ENCODE measurements around the gene SEC24B. TPM values are rescaled to one million over a fixed set of nuclear protein-coding genes. Genes with fewer than 3 reads are reported as not detected.

The SEC24B gene
- total RNA-seq, 1 donor from 2014 or later = 32.1 TPM

DNA sequence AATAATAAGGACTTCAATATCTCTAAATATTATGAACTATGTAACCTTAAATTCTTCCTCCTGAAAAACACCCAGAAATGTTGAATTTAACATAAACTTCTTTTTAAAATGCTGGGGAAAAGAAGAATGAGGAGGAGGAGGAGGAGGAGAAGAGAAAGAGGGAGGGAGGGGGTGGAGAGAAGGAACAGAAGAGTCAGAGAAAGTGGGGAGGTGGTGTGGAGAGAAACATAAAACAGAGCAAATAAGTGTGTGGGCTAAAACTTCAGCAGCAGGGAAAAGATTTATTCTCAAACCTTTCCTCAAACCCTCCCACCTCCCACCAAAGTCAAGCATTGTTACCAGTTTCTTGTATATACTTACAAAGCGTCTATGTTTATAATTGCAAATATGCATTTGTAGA lies 34.7 kb upstream of the SEC24B start:
- H3K36me3 ChIP-seq = no peaks in the 10 kb centered on the region
- no peak overlapping the region for H3K9ac ChIP-seq
- no peak overlapping the region for H3K4me3 ChIP-seq
- H3F3A ChIP-seq (ENCODE audit: low read depth) = no peaks in the 10 kb centered on the region
- DNase-seq (ENCODE audit: low spot score) = no peak
- H3K36me3 Mint-ChIP-seq = no peaks in the 10 kb centered on the region
- no peaks in the 10 kb centered on the region for H3K9me3 ChIP-seq (ENCODE audit: low read depth)
- H3K4me3 Mint-ChIP-seq = no peak overlapping the region
- H3K4me2 ChIP-seq = no peak overlapping the region
- no peak overlapping the region for H2AFZ ChIP-seq (replicated peaks)
- H3K27ac ChIP-seq = no peak overlapping the region
- no peaks in the 10 kb centered on the region for H3K4me1 ChIP-seq
- no peak for TF ChIP-seq EZH2phosphoT487 (IDR thresholded peaks at IDR 0.05)
- no peak for TF ChIP-seq EZH2 (IDR thresholded peaks at IDR 0.05)
- TF ChIP-seq, protein P1, sequence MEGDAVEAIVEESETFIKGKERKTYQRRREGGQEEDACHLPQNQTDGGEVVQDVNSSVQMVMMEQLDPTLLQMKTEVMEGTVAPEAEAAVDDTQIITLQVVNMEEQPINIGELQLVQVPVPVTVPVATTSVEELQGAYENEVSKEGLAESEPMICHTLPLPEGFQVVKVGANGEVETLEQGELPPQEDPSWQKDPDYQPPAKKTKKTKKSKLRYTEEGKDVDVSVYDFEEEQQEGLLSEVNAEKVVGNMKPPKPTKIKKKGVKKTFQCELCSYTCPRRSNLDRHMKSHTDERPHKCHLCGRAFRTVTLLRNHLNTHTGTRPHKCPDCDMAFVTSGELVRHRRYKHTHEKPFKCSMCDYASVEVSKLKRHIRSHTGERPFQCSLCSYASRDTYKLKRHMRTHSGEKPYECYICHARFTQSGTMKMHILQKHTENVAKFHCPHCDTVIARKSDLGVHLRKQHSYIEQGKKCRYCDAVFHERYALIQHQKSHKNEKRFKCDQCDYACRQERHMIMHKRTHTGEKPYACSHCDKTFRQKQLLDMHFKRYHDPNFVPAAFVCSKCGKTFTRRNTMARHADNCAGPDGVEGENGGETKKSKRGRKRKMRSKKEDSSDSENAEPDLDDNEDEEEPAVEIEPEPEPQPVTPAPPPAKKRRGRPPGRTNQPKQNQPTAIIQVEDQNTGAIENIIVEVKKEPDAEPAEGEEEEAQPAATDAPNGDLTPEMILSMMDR (IDR thresholded peaks at IDR 0.05) = no peak
- H4K20me1 ChIP-seq (ENCODE audit: low read depth) = no peaks in the 10 kb centered on the region
- H3K27me3 ChIP-seq = no peaks in the 10 kb centered on the region
- no peak overlapping the region for H3K27ac Mint-ChIP-seq
- no peaks in the 10 kb centered on the region for H3K9me3 Mint-ChIP-seq
- H3K79me2 ChIP-seq (ENCODE audit: low read depth) = no peaks in the 10 kb centered on the region
- no peaks in the 10 kb centered on the region for H3K27me3 Mint-ChIP-seq (ENCODE audit: insufficient read depth, low read depth)
- peaks cover 6% of the 10 kb centered on the region for H3K4me1 Mint-ChIP-seq

GRCh38 chr4:109406337-109406931 lies 27.2 kb upstream of the SEC24B start:
- H3K4me1 ChIP-seq = no peaks in the 10 kb centered on the region
- H3K9me3 Mint-ChIP-seq = no peaks in the 10 kb centered on the region
- H3K4me3 ChIP-seq = no peak overlapping the region
- H3K27me3 Mint-ChIP-seq (ENCODE audit: insufficient read depth, low read depth) = peaks cover 2% of the 10 kb centered on the region
- no peak overlapping the region for H3K4me3 Mint-ChIP-seq
- H3F3A ChIP-seq (ENCODE audit: low read depth) = no peaks in the 10 kb centered on the region
- no peaks in the 10 kb centered on the region for H3K27me3 ChIP-seq
- H3K4me1 Mint-ChIP-seq = no peaks in the 10 kb centered on the region
- H3K9me3 ChIP-seq (ENCODE audit: low read depth) = no peaks in the 10 kb centered on the region
- no peak overlapping the region for H3K27ac Mint-ChIP-seq
- TF ChIP-seq EZH2 (IDR thresholded peaks at IDR 0.05) = no peak
- TF ChIP-seq EZH2phosphoT487 (IDR thresholded peaks at IDR 0.05) = no peak
- TF ChIP-seq, protein P1 (IDR thresholded peaks at IDR 0.05) = peak; percentile 85
- no peaks in the 10 kb centered on the region for H3K79me2 ChIP-seq (ENCODE audit: low read depth)
- H3K4me2 ChIP-seq = no peak overlapping the region
- no peaks in the 10 kb centered on the region for H3K36me3 ChIP-seq
- H3K9ac ChIP-seq = no peak overlapping the region
- DNase-seq (ENCODE audit: low spot score) = peak; percentile 72
- no peak overlapping the region for H3K27ac ChIP-seq
- no peaks in the 10 kb centered on the region for H3K36me3 Mint-ChIP-seq
- no peaks in the 10 kb centered on the region for H4K20me1 ChIP-seq (ENCODE audit: low read depth)
- H2AFZ ChIP-seq (replicated peaks) = no peak overlapping the region

DNA sequence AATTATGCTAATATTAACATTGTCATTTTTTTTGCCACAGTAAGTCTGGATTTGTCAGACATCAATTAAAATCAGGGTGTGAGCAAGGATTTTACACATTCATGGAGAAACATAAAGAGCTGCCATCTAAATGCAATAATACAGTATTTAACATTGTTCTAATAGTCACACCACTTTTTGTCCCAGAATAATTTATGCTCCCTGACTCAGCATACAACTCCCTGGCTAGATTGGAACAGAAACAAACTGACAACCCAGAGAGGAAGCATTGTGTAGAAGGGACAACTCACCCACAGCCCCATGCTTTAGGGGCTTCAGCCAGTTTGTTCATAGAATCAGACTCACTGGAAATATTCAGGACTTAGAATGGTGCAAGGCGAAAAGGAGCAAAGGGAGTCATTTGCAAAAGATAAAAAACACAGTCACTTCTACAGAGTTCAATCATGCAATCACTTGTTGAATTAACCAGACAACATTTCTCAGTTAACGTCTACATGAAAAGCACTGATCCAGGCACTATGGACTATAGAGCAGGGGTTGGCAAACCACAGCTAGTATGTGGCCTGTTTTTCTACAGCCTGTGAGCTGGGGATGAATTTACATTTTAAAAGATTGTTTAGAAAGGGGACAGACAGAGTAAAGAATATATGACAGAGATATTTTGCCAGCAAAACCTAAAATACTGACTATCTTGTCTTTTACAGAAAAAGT lies 26.4 kb upstream of the SEC24B start:
- H3K27ac Mint-ChIP-seq = no peak overlapping the region
- no peak overlapping the region for H3K27ac ChIP-seq
- H3K4me3 Mint-ChIP-seq = no peak overlapping the region

More for the DNA sequence above, 26.4 kb upstream of the SEC24B start:
- no peaks in the 10 kb centered on the region for H3K36me3 Mint-ChIP-seq
- Histone ChIP-seq H3K9me3 (ENCODE audit: low read depth) (no peaks in the 10 kb centered on the region), H3K27me3 (no peaks in the 10 kb centered on the region), H3K4me2 (no peak overlapping the region), H3F3A (ENCODE audit: low read depth) (no peaks in the 10 kb centered on the region), H3K4me3 (no peak overlapping the region), H3K36me3 (no peaks in the 10 kb centered on the region), H3K4me1 (no peaks in the 10 kb centered on the region), H3K79me2 (ENCODE audit: low read depth) (no peaks in the 10 kb centered on the region), H2AFZ (replicated peaks) (no peak overlapping the region), H4K20me1 (ENCODE audit: low read depth) (no peaks in the 10 kb centered on the region), H3K9ac (no peak overlapping the region)
- no peaks in the 10 kb centered on the region for H3K9me3 Mint-ChIP-seq
- H3K27me3 Mint-ChIP-seq (ENCODE audit: insufficient read depth, low read depth) = peaks cover 2% of the 10 kb centered on the region
- TF ChIP-seq EZH2 (IDR thresholded peaks at IDR 0.05) = no peak
- no peak for TF ChIP-seq EZH2phosphoT487 (IDR thresholded peaks at IDR 0.05)
- TF ChIP-seq, protein P1 (IDR thresholded peaks at IDR 0.05) = no peak
- peaks cover 3% of the 10 kb centered on the region for H3K4me1 Mint-ChIP-seq
- DNase-seq (ENCODE audit: low spot score) = no peak
